ENCODE data around the gene RSKR. TPM values are rescaled to one million over a fixed set of nuclear protein-coding genes. Genes with fewer than 3 reads are reported as not detected.

RSKR gene
- total RNA-seq, 4 donors from 2014 or later = 6.4 to 12.3 (median 9.7) TPM

DNA sequence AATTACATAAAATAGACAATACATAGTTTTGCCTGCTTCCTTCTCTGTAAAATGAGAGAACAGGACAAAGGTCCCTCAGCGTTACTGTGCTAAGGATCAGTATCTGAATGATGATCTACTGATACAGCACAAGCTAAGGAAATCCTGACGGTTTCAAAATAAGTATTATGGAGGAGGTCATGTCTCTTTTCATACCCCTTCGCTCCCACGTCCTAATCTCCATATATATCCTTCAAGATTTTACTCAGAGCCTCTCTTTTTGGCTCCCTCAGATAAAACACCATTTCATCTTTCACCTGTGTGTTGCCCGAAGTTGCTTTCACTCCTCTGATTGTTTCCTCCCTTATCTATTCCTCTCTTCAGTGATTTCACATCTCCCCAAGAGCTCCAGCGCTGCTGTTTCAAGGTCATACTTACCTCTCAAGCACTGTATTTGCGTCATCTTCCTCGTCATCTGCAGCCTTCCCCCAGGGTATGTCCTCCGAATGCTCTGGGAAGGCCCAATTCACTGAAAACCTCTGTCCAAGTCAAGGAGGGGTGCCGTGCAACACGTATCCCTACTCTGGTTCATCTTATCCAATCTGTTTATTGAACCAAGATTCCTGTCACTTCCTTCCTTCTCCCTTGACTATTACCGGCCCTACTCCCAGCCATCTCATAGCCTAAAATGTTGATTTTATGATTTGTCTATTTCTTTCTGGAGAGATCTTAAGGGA lies 32.2 kb upstream of the RSKR start:
- TF ChIP-seq, protein P1, sequence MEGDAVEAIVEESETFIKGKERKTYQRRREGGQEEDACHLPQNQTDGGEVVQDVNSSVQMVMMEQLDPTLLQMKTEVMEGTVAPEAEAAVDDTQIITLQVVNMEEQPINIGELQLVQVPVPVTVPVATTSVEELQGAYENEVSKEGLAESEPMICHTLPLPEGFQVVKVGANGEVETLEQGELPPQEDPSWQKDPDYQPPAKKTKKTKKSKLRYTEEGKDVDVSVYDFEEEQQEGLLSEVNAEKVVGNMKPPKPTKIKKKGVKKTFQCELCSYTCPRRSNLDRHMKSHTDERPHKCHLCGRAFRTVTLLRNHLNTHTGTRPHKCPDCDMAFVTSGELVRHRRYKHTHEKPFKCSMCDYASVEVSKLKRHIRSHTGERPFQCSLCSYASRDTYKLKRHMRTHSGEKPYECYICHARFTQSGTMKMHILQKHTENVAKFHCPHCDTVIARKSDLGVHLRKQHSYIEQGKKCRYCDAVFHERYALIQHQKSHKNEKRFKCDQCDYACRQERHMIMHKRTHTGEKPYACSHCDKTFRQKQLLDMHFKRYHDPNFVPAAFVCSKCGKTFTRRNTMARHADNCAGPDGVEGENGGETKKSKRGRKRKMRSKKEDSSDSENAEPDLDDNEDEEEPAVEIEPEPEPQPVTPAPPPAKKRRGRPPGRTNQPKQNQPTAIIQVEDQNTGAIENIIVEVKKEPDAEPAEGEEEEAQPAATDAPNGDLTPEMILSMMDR (IDR thresholded peaks at IDR 0.05; ENCODE audit: low read depth) = no peak

DNA sequence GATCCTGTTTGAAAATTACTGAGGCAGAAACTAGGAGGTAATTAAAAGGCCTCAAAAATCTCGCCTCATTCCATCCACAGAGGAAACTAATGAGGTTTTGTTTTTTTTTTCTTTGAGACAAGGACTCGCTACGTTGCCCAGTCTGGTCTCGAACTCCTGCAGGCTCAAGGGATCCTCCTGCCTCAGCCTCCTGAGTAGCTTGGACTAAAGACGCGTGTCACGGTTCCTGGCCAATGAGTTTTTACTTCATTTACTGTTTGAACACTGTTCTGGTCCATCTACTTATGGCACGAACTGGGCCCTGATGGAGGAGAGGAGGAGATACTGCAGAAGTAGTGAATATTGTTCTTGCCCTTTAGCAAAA lies 31.6 kb upstream of the RSKR start:
- TF ChIP-seq, protein P1 (IDR thresholded peaks at IDR 0.05; ENCODE audit: low read depth) = no peak

DNA sequence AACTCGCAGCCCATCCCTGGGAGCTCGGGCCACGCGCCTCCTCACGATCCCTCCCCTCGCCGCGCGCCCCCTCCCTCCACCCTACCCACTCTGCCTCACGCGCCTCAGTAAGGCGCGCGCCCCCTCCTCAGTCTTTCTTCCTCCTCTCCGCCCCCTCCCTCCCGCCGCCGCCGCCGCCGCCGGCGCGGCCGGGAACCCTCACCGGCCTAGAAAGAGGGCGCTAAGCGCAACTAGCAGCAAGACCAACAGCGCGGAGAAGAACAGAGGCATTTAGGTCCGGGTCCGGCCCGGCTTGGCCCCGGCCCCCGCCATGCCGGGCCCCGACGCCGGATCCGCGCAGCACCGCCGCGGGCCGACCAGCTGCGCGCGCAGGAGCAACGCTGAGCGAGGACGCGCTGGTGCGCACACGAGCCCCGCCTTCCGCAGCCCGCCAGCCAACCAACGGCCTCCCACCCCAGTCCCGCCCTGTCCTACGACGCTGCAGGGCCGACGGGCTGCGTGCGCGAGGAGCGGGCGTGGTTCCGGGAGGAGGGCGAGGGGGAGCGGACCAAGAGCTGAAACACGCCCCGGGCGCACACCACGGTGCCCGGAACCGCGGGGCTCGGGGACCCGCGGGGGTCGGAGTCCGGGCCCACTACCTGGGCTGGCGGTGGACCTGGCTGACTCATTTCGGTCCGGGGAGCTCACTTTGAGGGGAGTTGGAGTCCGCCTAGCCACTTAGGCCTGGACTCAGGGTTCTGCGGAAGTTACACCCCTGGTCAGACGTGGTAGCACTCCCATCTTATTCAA lies 31.0 kb upstream of the RSKR start, which contains the start of gene BLTP2:
Gene BLTP2, minus strand, starts transcription at position 372 of the 789 bp plus-strand sequence. Its CDS starts 102 bp downstream, at position 270.
- TF ChIP-seq, protein P1 (IDR thresholded peaks at IDR 0.05; ENCODE audit: low read depth) = no peak

DNA sequence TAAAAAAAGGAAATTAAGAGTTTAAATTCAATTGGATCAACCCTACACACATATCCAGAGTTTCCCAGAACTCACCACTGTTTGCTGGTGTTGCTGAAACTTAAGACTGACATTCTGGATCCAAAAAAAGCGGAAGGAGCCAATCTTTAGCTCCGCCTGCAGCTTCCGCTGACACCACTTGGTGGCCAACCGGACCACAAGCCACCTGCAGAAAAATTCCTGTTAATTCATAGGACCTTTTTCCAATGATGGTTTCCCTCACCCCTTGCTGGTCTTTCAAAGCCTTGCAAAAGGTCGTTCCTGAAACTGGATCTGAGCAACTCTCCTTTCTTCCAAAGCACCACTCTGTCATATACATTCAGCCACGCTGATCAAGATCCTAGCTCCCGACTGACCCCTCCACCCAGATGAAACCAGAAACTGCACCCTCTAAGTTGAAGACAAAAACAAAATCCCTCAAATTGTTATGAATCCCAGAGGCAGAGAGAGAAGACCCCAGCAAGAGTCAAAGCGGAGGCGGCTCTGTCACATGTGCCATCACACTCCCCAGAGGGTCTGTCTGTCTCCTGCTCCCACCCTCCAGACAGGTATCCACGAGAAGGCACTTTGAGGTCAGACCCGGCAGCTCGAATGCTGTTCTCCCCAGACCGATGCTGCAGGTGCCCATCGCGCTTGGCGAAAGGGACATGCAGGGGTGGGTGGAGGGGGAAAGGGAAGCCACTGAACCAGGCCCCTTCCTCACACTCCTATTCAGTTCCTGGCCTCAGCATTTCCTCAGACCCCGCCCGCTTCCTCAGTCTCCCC lies 30.2 kb upstream of the RSKR start:
- TF ChIP-seq, protein P1 (IDR thresholded peaks at IDR 0.05; ENCODE audit: low read depth) = no peak

DNA sequence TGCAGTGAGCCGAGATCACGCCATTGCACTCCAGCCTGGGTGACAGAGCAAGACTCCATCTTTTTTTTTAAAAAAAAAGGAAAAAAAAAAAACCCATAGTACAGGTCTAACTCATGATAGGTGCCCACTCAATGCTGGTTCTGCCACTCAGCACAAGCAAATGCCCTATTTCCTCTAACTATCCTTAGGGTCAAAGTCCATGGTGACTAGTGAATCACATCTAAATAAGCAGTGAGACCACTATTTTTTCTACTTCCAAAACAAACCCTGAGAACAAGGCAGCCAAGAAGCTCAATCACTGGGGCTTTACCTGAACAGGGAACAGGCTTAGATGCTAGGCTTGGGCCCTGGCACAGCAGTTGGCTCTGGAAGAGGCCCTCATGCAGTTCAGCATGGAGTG lies 27.6 kb upstream of the RSKR start:
- TF ChIP-seq, protein P1 (IDR thresholded peaks at IDR 0.05; ENCODE audit: low read depth) = no peak

DNA sequence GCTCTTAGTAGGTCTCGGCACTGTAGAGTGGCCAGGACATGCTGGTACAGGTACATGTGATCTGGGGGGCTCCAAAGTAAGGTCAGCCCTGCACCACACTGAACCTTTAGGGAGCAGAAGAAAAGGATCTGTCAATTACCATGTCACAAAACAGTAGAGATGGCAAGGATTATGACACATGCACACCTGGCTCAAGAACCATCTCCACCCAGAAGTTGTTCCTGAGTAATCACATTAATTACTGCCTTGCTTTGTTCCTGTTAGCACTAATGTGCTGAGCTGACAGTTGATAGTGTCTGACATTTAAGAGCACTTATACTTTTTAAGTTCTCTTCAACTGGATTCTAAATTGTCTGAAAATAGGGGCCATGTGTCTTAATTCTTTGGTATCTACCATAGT lies 21.5 kb upstream of the RSKR start:
- TF ChIP-seq, protein P1 (IDR thresholded peaks at IDR 0.05; ENCODE audit: low read depth) = no peak

All from subcutaneous adipose tissue (tissue), 4 donors.